Head of caudate nucleus (tissue), 42 donors: ENCODE measurements around the gene AIM2.
"Not testable (repeated sequence)": the region's sequence is repeated elsewhere in the genome, so short reads cannot be mapped to it uniquely, and the experiment has no call there.

Experiments
- DNase-seq, 42 donors: peaks; one replicate each; pipeline versions ENCODE4 v3.0.0 to v3.0.0-alpha.2; 2020 to 2021; ENCODE audit warnings: mixed read lengths in 7 of 42
- intact Hi-C: fragments of 100-400 bp; cut with DNase I; formaldehyde crosslinking; loops from one replicate; pipeline ENCODE4 v1.15.0; 2022

The AIM2 gene

DNA sequence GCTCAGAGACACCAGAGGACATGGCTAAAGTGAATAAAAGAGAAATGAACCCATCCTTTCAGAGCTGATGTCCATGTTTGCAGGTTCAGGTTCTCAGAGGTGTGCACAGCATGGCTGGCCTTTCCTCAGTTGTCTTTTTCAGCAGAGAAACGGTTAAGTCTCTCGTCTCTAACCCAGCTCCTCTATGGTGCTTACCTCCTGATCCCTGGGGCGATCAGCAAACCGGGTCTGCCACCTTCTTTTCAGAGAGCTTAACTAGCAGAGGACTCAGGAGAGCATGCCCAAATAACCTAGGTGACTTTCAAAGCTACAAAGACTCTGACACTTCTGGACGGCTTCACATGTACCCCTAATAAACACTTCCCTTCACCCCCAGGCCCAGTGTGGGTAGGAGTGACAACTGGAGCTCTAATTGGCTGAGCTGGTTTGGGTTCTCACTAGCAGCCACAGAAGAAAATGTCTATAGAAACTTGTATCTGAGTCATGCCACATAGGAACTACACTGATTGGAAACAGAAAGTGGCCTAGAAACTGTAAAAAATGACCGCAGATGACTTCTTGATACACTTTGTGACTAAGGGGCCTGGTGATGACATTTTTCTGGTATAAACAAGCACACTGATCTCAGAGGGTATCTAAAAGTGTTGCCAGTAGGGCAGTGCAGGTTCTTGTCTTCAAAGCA is at the start of gene AIM2:
Gene AIM2, minus strand, starts transcription at position 329 of the 682 bp plus-strand sequence. CDS start 3,267 bp downstream, outside the sequence.
- DNase-seq, result no peak
- intact Hi-C loops, result loop anchor here (10.0 kb wide), 1 partner anchor 872 kb away; no protein-coding TSS in a partner anchor

DNA sequence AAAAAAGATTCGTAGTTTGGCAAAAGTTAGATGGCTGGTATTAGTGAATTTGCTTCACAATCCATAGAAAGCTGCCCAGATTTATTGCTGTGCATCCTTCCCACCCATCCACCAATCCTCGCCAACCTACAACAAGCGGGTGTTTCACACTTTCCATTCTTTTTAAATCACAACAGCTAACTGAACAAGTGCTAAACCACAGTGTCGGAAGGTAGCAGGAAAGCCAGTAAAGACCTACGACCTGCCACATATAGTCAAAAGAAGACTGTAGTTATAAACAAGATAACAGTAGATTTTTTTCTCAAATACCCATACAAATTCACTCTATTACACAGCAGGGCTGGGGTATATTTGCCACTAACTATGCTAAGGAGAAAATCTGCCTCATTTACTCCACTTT is 47.0 kb upstream of the AIM2 start:
- intact Hi-C loops, result no loop called here
- DNase-seq, result no peak

- DNase-seq, result no peak
Observed at GRCh38 chr1:159122005-159122621, 45.5 kb upstream of the AIM2 start.

DNA sequence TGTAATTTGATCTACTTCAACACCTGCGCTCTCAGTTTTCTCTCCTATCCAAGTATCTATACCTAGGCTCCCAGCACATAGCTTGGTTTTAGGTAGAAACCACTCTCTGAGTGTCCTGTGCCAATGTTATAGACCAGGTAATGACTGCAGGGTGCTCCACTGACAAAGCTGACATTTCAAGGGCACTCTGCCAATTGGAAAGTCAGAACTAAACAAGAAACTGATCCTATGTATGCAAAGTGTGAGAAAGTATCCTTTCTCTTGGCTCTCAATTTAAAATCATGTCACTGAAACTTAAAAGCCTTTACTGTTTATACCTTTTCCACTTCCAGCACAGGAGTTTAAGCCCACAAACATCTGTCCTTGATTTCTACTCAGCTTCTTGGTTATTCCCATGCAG is 45.0 kb upstream of the AIM2 start:
- DNase-seq, result no peak
- intact Hi-C loops, result no loop called here

More at GRCh38 chr1:159122005-159122621, 45.5 kb upstream of the AIM2 start:
- intact Hi-C loops, result no loop called here

DNA sequence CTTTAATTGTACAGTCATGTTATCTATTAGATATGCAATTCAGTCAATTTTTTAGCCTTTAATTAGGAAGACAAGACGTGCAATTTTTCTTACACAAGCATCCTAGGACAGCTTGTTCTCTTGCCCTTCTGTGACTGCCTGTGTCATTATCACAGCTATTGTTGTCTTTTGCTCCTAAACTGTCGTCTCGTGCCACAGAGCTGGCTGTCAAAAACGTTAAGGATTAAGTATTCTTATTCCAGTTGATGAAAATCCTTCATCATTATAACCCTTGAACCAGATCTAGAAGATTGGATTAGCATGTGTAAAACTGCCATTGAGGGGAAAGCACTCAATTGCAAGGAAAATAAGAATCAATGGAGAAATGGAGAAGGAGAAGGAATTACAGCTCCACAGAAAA is 43.8 kb upstream of the AIM2 start:
- no peak for DNase-seq
- intact Hi-C loops, result no loop called here

DNA sequence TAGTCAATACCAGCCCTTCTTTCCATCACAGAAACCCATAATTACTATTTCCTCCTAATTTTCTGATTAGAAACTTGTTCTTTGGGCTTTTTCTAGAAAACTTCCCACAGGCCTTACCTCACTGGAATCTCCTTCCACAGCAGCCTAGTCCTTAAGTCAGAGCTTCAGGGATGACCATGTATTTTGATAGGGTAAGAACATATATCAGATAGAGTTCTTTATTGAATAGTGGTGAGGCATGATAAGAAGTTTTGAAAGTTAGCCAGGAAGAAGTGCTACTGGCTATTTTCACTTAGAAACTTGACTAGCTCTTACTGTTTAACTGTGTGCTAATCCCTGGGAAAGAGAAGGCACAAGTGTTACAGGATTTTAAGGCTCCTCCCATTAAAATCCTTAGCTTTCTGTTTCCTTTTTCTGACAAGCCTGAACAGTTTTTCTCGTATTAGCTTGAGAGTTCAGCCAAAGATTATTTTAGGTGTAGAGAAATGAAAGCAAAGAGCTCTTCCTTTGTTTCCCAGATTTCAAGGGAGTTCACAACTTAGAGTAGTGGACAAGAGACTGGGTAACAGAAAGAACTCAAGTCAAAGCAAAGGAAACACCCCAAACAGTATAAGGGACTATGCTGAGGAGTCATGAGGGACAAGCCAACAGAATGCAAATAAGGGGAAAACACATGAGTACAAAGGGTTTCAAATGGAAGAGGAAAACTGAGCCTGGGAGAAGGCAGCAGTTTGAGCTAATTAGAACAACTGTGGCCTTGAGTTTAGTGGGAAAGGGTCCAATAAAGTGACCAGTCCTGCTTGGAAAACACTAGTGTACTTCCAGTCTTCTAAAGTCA is 37.2 kb upstream of the AIM2 start:
- peak in 3 of 42 donors; percentile 3 to 51 (median 18) for DNase-seq
- intact Hi-C loops, result no loop called here

DNA sequence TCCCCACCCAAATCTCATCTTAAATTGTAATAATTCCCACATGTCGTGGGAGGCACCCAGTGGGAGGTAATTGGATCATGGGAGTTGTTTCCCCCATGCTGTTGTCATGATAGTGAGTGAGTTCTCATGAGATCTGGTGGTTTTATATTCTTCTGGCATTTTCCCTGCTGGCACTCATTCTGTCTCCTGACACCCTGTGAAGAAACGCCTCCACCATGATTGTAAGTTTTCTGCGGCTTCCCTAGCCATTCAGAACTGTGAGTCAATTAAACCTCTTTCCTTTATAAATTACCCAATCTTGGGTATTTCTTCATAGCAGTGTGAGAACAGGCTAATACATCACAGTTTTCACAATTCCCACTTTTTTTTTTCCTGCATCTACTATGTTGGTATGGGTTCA is 26.5 kb upstream of the AIM2 start:
- intact Hi-C loops, DNase-seq: not testable (repeated sequence)

GRCh38 chr1:159100589-159100988 is 24.0 kb upstream of the AIM2 start:
- DNase-seq, result no peak
- intact Hi-C loops, result no loop called here

GRCh38 chr1:159098596-159098995 is 22.0 kb upstream of the AIM2 start:
- DNase-seq, result no peak
- intact Hi-C loops, result no loop called here

GRCh38 chr1:159092036-159092760 is 15.6 kb upstream of the AIM2 start:
- intact Hi-C loops, result no loop called here
- DNase-seq, result no peak

- DNase-seq, result no peak
- intact Hi-C loops, result no loop called here
Observed at GRCh38 chr1:159091607-159092031, 15.1 kb upstream of the AIM2 start.

DNA sequence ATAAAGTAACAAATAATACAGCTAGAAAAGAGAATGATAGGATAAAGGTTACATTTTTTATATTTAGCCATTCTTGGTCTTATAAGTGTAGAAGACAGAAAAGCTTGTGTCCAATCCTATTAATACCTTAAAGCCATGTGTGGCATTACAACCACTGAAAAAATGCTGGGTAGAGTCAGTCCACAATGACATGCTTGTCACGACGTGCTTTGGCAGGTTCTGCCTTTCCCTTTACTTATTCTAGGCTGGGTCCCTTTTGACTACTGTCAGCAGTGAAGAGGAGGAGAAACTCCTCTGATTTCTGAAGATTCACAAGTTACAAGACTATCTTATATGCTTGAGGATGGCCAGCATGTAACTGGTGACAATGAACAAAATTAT is 14.6 kb upstream of the AIM2 start:
- intact Hi-C loops, result no loop called here

DNA sequence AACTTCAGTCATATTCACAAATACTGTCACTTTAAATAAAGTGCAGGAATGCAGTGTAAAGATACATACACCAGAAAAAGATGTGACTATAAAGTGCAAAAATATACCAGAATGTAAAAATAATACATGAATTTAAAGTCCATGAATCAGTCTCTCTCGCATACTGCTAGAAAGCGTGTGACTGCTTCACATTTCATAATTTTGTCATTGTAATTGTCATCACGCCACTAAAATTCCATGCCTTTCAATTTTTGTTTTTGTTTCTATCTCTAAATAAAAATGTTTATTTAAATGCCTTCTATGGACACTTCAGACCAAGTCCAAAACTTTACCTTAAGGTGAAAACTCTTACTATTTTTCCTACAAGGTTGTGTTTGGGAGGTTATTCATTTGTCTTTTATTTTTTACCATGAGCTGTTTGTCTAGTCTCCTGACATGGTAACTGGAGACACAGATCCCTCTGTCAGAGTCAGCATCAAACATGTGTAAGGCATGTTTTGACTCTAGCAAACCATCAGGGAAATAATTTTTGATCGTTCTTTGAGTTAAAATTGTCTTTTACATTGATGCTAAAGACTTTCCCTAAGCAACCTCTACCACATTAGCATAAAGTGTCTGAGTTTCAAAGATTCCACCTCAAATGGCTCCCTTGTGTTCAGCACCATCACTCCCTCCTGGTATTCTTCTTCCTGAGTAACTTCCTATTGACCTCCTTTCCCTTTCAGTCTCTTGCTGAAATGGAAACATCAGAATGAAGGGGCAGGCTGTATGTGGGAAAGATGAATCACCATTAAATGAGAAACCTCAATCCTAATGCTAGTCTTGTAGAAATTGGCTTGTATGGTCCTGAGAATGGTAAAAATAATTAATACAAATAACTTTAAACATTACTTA is 14.0 kb upstream of the AIM2 start:
- intact Hi-C loops, result no loop called here
- no peak for DNase-seq

More for the DNA sequence above, 14.6 kb upstream of the AIM2 start:
- no peak for DNase-seq

DNA sequence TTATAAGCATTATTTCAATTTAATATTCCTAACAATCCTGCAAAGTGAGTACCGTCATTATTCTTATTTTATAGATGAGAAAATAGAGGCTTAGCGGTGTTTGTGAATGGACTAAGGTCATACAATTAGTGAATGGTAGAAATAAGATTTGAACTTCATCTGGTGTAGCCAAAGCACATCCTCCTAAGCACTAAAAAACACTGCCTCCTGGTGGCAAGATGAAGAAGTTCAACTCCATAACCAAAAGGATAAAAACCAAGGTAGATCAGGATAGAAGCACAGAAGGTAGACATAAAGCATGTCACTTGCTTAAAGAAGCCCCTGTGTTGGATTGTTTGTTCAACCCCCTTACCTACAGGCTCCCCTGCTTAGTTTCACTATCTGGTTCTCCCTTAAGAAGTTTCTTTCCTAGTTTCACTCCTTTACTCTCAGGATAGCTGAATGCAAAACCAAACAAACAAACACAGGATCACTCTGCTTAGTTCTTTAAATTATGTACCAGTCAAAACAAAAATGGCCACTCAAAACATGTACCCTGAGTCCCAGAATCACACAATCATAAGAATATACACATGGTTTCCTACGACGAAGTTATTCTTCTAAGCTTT is 12.7 kb upstream of the AIM2 start:
- no peak for DNase-seq
- intact Hi-C loops, result no loop called here

DNA sequence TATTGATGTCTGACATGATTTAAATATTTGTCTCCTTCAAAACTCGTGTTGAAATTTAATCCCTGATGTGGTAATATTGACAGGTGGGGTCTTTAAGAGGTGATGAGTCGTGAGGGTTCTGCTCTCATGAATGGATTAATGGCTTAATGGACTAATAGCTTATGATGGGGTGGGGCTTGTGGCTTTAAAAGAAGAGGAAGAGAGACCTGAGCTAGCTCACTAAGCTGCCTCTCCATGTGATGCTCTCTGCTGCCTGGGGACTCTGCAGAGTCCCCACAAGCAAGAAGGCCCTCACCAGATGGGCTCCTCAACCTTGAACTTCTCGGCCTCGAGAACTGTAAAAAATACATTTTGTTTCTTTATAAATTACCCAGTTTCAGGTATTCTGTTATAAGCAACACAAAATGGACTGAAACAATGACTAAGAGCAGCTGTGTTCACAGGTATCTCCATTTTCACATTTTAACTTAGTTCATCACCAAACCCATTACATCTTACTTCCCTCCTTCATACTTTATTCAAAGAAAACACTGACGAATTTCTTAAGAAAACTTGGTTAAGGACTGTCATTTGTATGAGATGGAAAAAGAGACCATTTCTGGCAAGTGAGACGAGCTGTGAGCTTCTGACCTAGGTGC is 12.1 kb upstream of the AIM2 start:
- intact Hi-C loops, result no loop called here
- no peak for DNase-seq

DNA sequence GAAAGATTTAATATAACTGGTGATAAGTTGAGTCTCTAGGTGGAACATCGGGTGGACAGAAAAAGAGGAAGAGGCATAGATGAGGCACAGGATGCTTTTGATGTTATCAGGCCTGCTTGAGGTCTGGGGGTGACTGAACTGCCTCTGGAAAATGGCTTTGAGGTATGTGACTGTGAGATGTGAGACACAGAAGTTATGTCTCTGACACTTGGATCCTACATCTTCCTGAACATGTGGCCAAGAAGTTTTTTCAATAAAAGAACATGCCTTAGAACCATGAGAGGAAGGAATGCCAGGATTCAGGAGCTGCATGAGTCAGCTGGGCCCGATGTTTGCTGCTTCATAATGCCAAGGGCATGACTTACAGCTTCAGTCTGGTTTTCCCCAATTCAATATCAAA is 11.5 kb upstream of the AIM2 start:
- no peak for DNase-seq
- intact Hi-C loops, result no loop called here

GRCh38 chr1:159084867-159085266 is 8.3 kb upstream of the AIM2 start:
- peak in 5 of 42 donors; percentile 9 to 46 (median 20) for DNase-seq
- intact Hi-C loops, result no loop called here

DNA sequence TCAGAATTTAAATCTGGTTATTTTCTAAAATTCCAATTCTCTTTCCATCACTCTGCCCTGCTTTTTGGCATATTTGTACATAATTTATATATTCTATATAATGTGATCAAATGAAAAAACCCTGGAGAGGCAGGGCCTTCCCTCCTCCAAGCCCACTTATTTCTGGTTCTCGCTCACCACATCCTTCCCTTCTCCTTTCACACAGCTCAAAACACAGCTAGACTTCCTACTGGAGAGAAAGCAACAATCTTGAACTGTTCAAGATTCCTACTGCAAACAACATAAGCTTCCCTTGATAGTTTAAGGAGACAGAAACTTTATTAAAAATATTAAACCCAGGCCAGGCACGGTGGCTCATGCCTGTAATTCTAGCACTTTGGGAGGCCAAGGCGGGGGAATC is 7.6 kb upstream of the AIM2 start:
- intact Hi-C loops, result no loop called here
- DNase-seq, result no peak
